Measurements from ENCODE around the gene ZMYND12.
"Not testable (repeated sequence)": the region's sequence is repeated elsewhere in the genome, so short reads cannot be mapped to it uniquely, and the experiment has no call there.

The ZMYND12 gene

DNA sequence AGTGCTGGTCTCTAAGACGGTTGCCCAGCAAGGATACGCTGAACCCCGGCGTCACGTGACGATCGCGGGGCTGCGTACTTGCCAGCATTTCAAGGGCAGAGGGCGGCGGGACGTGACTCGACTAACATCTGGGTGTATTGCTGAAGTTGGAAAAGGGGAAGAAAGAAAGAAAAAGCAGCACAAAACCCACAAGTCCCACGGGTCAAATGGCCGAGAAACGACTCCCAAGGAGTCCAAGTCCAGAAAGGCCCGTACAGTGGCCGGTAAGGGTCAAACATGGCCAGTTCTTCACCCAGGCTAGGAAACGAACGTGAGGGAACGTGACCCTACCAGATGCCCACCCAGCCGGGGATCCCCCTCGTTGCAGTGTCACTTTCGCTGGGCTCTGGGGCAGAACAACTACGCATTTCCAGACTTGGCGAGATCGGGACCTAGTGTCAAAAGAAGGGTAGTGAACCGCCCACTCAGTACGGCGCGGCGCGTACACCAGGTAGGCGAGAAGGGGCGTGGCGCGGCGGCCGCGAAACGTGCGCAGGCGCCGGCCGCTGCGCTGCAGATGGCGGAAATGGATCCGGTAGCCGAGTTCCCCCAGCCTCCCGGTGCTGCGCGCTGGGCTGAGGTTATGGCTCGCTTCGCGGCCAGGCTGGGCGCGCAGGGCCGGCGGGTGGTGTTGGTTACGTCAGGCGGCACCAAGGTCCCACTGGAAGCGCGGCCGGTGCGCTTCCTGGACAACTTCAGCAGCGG is at the start of gene ZMYND12, which contains the start of gene PPCS:
TSS of gene ZMYND12 (minus strand) at position 13 of the 744 bp plus-strand sequence. CDS start 25 bp downstream, outside the sequence.
TSS of gene PPCS (plus strand) at position 534 of the 744 bp plus-strand sequence. CDS start at position 557, 23 bp downstream.
- DNase-seq = peak; percentile 92

- no peak for DNase-seq
Observed at GRCh38 chr1:42504535-42505128, 48.8 kb upstream of the ZMYND12 start.

GRCh38 chr1:42502031-42502430 is 46.2 kb upstream of the ZMYND12 start:
- not testable (repeated sequence) for DNase-seq

DNA sequence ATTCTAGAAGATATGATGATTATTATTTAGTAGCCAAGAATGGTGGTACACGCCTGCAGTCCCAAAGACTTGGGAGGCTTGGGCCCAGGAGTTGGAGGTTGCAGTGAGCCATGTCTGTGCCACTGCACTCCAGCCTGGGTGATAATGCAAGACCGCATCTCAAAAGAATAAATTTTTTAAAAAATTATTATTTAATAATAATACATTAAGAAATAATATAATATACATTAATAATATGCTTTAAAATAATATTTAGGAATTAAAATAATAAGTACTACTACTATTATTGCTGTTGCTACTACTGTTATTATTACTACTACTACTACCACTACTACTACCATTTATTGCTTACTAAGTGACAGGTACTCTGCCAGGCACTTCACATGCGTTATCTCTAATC is 34.4 kb upstream of the ZMYND12 start:
- no peak for DNase-seq

GRCh38 chr1:42484382-42484781 is 28.6 kb upstream of the ZMYND12 start:
- DNase-seq = no peak

DNA sequence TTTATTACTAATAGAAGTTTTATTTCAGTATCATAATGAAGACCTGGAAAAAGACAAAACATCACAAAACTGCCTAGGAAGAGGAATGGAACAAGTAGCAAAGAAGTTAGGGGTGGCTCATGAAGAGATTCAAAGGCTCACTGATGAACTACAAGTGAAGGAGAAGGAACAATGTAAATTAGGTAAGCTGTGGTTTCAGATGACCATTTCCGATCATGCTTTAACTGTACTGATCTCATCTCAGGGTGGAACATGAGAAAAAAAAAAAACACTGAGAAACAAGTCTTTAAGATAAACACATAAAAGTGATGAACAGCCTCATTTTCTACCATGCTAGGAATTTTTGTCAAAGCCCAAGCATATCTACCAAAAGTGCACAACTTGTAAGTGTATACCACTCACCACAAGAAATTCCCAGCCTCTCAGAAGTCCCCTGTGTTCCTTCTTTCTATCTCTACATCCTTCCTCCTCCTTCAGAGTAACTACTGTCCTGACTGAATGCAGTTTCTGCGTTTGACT is 26.9 kb upstream of the ZMYND12 start:
- DNase-seq = no peak

- DNase-seq = no peak
Observed at GRCh38 chr1:42480921-42481320, 25.1 kb upstream of the ZMYND12 start.

DNA sequence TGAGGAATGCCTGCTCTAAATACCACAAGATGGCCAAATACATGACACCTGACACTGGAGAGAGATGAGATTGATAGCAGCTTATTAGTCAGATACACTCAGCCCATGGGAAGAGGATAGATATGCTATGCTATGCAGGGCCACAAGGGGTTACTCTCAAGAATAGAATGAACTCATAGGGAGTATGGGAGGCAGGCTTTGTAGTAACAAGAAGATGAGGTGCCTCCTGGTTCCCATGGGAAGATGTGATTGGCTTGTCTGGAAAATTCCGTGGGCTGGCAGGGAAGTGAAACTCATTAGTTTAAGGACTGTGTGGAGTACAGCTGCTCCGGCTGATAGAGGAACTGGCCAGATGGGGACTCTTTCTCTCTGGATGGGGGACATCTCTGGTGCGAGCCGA is 23.8 kb upstream of the ZMYND12 start:
- DNase-seq = no peak

DNA sequence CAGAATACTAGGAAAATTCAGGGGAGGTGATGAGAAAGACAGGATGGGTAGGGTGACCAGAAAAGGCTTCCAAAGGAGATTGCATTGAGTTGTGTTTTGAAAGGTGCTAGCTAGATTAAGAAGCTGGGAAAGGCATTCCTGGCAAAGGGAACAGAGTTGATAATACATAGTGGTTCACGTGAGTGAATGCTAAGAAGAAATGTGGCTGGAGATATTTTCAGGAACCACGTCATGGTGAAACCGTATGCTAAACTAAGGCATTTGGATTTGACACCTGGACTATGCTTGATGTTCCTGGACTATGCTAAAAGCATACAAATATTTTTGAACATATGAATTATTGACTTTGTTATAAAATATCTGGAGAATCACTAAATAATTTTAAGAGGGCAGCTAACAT is 22.0 kb upstream of the ZMYND12 start:
- DNase-seq = no peak

GRCh38 chr1:42477354-42477753 is 21.5 kb upstream of the ZMYND12 start:
- DNase-seq = not testable (repeated sequence)

DNA sequence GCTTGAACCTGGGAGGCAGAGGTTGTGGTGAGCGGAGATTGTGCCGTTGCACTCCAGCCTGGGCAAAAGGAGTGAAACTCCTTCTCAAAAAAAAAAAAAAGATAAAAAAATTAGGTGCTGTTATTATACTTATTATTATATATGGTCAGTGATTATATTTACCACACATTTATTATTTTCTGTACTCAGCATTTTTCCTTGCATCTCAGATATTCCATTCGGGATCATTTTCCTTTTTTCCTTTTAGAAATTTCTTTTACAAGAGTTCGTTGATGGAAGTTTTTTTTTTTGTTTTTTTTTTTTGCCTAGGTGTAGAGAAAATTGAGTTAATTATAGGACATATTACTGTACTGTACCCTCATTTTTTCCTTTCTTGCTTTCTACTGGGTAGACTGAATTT is 20.8 kb upstream of the ZMYND12 start:
- no peak for DNase-seq

- DNase-seq = no peak
Observed at GRCh38 chr1:42469727-42470126, 13.9 kb upstream of the ZMYND12 start.

DNA sequence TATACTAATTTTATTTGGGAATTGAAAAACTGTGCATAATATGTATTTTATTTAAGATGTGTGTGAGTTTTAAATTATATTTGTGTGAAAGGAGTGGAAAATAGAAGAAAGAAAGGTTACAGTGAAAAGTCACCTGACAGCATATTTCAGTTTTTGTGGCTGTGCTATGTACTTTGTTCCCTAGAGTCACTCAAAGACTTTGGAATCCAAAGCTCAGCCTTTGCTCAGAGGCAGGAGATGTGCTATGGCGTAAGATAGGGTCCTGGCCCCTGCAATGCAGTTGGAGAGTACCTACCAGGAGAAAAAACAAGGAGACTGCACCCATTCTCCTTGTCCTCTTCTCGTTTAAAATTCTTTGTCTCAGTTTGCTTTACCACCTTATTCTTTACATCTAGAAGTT is 10.2 kb upstream of the ZMYND12 start:
- DNase-seq = no peak

- no peak for DNase-seq
Observed at GRCh38 chr1:42463921-42464320, 8.1 kb upstream of the ZMYND12 start.

- DNase-seq = peak; percentile 94
Observed at GRCh38 chr1:42462828-42463763, 7.3 kb upstream of the ZMYND12 start, which contains the start of gene CCDC30. TSS of gene CCDC30 (plus strand) at chr1:42463286. CDS start at chr1:42480552, 17,266 bp downstream.

GRCh38 chr1:42461196-42461595 is 5.4 kb upstream of the ZMYND12 start:
- DNase-seq = no peak

DNA sequence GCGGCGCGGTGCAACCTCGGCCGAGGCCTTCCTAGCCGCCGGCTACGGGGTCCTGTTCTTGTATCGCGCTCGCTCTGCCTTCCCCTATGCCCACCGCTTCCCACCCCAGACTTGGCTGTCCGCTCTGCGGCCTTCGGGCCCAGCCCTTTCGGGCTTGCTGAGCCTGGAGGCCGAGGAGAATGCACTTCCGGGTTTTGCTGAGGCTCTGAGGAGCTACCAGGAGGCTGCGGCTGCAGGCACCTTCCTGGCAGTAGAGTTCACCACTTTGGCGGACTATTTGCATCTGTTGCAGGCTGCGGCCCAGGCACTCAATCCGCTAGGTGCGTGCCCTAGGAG is 900 bp upstream of the ZMYND12 start:
- DNase-seq = peak; percentile 50

DNA sequence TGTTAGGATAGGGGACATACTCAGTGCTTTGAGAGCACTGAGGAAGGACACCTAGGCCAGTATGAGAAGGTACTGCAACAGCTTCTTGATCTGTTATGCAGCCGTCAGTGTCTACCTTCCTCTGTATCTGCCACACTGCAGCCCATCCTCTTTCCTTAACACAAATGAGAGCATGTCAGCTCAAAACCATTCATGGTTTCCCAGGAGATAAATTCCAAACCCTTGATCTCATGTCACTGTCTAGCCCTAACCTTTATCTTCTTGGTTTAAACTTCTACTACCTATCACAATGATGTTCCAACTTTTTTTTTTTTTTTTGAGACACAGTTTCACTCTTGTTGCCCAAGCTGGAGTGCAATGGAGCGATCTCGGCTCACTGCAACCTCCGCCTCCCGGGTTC is 1.4 kb downstream of the ZMYND12 start:
- DNase-seq = no peak

GRCh38 chr1:42453386-42453785 is 2.4 kb downstream of the ZMYND12 start:
- DNase-seq = no peak

GRCh38 chr1:42450061-42450460 is 5.8 kb downstream of the ZMYND12 start:
- DNase-seq = no peak

GRCh38 chr1:42449256-42449655 is 6.6 kb downstream of the ZMYND12 start:
- no peak for DNase-seq

DNA sequence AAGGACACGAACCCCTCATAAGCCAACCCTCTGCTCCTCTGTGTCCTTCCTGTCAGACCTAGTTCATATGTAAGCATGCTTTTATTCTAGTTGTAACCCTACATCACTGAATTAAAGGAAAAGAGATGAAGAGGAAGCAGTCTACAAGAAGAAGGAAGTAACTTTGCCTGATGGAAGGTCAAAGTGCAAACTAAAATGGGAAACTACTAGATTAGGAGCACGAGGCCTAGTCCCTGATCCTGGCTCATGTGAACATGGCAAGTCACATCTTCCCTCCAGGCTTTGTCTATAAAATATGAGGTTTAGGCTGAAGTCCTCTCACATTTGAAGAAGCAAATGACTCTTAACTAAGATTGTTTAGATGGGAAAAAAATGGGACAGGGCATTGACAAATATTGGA is 13.2 kb downstream of the ZMYND12 start:
- DNase-seq = no peak

DNA sequence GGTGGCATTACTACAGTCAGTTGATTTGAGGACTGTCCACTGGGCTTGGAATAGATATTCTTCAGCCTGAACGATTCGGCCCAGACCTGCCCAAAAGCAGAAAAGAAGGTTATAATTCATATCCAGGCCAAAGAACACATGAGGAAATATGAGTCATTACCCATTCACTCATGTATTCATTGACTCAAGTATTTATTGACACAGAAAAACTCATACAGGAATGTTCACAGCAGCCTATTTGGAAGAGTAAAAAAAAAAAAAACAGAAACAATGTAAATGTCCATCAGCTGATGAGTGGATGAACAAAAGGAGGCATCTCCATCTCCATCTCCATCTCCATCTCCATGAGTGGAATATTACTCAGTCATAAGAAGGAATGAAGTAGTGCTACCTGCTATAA is 15.9 kb downstream of the ZMYND12 start:
- no peak for DNase-seq

All from activated CD8-positive, alpha-beta memory T cell treated with anti-CD3 and anti-CD28 coated beads, Interleukin-2, amount 50 U/mL, for 4 hours (primary cell).